Liver (tissue), 9 donors: ENCODE data around the gene ARHGEF2. TPM values are rescaled to one million over a fixed set of nuclear protein-coding genes. Genes with fewer than 3 reads are reported as not detected.

Experiments used
- DNase-seq: peaks from one replicate; pipeline ENCODE4 v3.0.0-alpha.2; 2017; ENCODE audit warnings: low spot score
- H3K27ac ChIP-seq, 2 donors: one replicate each; pipeline ENCODE4 v1.7.0; 2013; ENCODE audit warnings: inconsistent platforms in 2 of 2, low read length in 2 of 2, control low read depth in 1 of 2, low read depth in 1 of 2, mild to moderate bottlenecking in 1 of 2
- H3K27me3 ChIP-seq, 4 donors: one replicate each; pipeline versions ENCODE4 v1.6.1 to v1.7.0; 2013; ENCODE audit warnings: low read length in 3 of 4, inconsistent platforms in 1 of 4, mild to moderate bottlenecking in 1 of 4, moderate library complexity in 1 of 4; ENCODE audit not compliant: control insufficient read depth in 4 of 4, insufficient read depth in 4 of 4
- H3K36me3 ChIP-seq, 4 donors: one replicate each; pipeline versions ENCODE4 v1.6.1 to v1.7.0; 2013; ENCODE audit warnings: low read length in 3 of 4, mild to moderate bottlenecking in 3 of 4, low read depth in 1 of 4, moderate library complexity in 1 of 4; ENCODE audit not compliant: control insufficient read depth in 4 of 4, insufficient read depth in 3 of 4
- H3K4me1 ChIP-seq, 4 donors: one replicate each; pipeline versions ENCODE4 v1.6.1 to v1.7.0; 2013; ENCODE audit warnings: low read length in 3 of 4, mild to moderate bottlenecking in 3 of 4, moderate library complexity in 1 of 4; ENCODE audit not compliant: control insufficient read depth in 4 of 4, insufficient read depth in 4 of 4
- H3K4me3 ChIP-seq, 3 donors: one replicate each; pipeline versions ENCODE4 v1.6.1 to v1.7.0; 2013; ENCODE audit warnings: low read length in 3 of 3, control low read depth in 1 of 3, low read depth in 1 of 3, mild to moderate bottlenecking in 1 of 3
- H3K9ac ChIP-seq, 2 donors: one replicate each; pipeline ENCODE4 v1.7.0; 2013; ENCODE audit warnings: low read length in 2 of 2, mild to moderate bottlenecking in 2 of 2, moderate library complexity in 2 of 2, control low read depth in 1 of 2, low read depth in 1 of 2
- H3K9me3 ChIP-seq, 4 donors: one replicate each; pipeline versions ENCODE4 v1.6.1 to v1.7.0; 2013; ENCODE audit warnings: low read length in 3 of 4; ENCODE audit not compliant: control insufficient read depth in 4 of 4
- EGR1 ChIP-seq, 2 donors: IDR thresholded peaks; 2 replicates each; pipeline ENCODE4 v1.6.1; 2016 to 2018; ENCODE audit warnings: antibody characterized with exemption in 2 of 2, low read depth in 2 of 2
- FOXA1 ChIP-seq: IDR thresholded peaks from 2 replicates; pipeline ENCODE4 v1.6.1; 2016; ENCODE audit warnings: antibody characterized with exemption
- FOXA2 ChIP-seq: IDR thresholded peaks from 2 replicates; pipeline ENCODE4 v1.6.1; 2016; ENCODE audit warnings: antibody characterized with exemption
- GABPA ChIP-seq, 2 donors: IDR thresholded peaks in 1 of 2; conservative IDR thresholded peaks in 1 of 2; 2 replicates each; pipeline ENCODE4 v1.6.1; 2016; ENCODE audit warnings: antibody characterized with exemption in 2 of 2, mild to moderate bottlenecking in 1 of 2, moderate library complexity in 1 of 2
- HNF4A ChIP-seq, 2 donors: conservative IDR thresholded peaks; 2 replicates each; pipeline ENCODE4 v1.6.1; 2016; ENCODE audit warnings: antibody characterized with exemption in 2 of 2, mild to moderate bottlenecking in 2 of 2
- HNF4G ChIP-seq: IDR thresholded peaks from 2 replicates; pipeline ENCODE4 v1.6.1; 2016; ENCODE audit warnings: antibody characterized with exemption
- NR2F2 ChIP-seq: IDR thresholded peaks from 2 replicates; pipeline ENCODE4 v1.6.1; 2016; ENCODE audit warnings: antibody characterized with exemption
- RAD21 ChIP-seq, 2 donors: IDR thresholded peaks; 2 replicates each; pipeline ENCODE4 v1.6.1; 2016; ENCODE audit warnings: antibody characterized with exemption in 2 of 2, mild to moderate bottlenecking in 2 of 2
- RXRA ChIP-seq, 2 donors: IDR thresholded peaks; 2 replicates each; pipeline ENCODE4 v1.6.1; 2017 to 2018; ENCODE audit warnings: antibody characterized with exemption in 2 of 2, mild to moderate bottlenecking in 1 of 2
- SP1 ChIP-seq: IDR thresholded peaks from 2 replicates; pipeline ENCODE4 v1.6.1; 2018; ENCODE audit warnings: antibody characterized with exemption, mild to moderate bottlenecking
- TAF1 ChIP-seq: conservative IDR thresholded peaks from 2 replicates; pipeline ENCODE4 v1.6.1; 2016; ENCODE audit warnings: antibody characterized with exemption, mild to moderate bottlenecking
- YY1 ChIP-seq: IDR thresholded peaks from 2 replicates; pipeline ENCODE4 v1.6.1; 2016; ENCODE audit warnings: antibody characterized with exemption, mild to moderate bottlenecking
- WGBS: extraction: QIAGEN DNeasy Blood & Tissue Kit; methylation state at CpG from one replicate; pipeline ENCODE4 v1.1.7; 2013; 5-methylcytosine and 5-hydroxymethylcytosine counted together
- polyA plus RNA-seq, 2 donors: library from polyadenylated mRNA; stranded (reverse) in 1 of 2; unstranded in 1 of 2; fragments of 200-250 nt in 1 of 2; fragments of >200 nt in 1 of 2; fragmentation: Nextera tagmentation in 1 of 2; extraction: Ambion mirVana in 1 of 2; gene quantifications; one replicate each; pipeline versions ENCODE4 v1.2.1 to v1.2.3, GENCODE V29; 2013 to 2015
- total RNA-seq, 2 donors: library from RNA; depleted of rRNA; stranded (reverse); fragments of >200 nt; gene quantifications; one replicate each; pipeline ENCODE4 v1.2.3, GENCODE V29; 2014
- TF ChIP-seq, protein P1 (sequence below): IDR thresholded peaks from 2 replicates; pipeline ENCODE4 v1.6.1; 2016; ENCODE audit warnings: antibody characterized with exemption
- TF ChIP-seq, protein P2 (sequence below): IDR thresholded peaks from 2 replicates; pipeline ENCODE4 v1.6.1; 2016; ENCODE audit warnings: antibody characterized with exemption, mild to moderate bottlenecking
- TF ChIP-seq, protein P3 (sequence below): IDR thresholded peaks from 2 replicates; pipeline ENCODE4 v1.6.1; 2016; ENCODE audit warnings: antibody characterized with exemption
- TF ChIP-seq, protein P4 (sequence below): fragments of 150-350 bp; IDR thresholded peaks from 2 replicates; pipeline ENCODE4 v1.5.1; 2017; ENCODE audit warnings: improper control_type of control experiment, low read depth, low read length; ENCODE audit not compliant: missing input control
- TF ChIP-seq, protein P5 (sequence below): IDR thresholded peaks from 2 replicates; pipeline ENCODE4 v1.6.1; 2016; ENCODE audit warnings: antibody characterized with exemption
- donor health status: healthy.
- donor health status: healthy.
- donor health status: healthy.
- donor health status: healthy.
- donor health status: healthy.

Gene ARHGEF2
- total and polyA plus RNA-seq, 4 donors = 3.2 to 59.1 (median 10.3) TPM

DNA sequence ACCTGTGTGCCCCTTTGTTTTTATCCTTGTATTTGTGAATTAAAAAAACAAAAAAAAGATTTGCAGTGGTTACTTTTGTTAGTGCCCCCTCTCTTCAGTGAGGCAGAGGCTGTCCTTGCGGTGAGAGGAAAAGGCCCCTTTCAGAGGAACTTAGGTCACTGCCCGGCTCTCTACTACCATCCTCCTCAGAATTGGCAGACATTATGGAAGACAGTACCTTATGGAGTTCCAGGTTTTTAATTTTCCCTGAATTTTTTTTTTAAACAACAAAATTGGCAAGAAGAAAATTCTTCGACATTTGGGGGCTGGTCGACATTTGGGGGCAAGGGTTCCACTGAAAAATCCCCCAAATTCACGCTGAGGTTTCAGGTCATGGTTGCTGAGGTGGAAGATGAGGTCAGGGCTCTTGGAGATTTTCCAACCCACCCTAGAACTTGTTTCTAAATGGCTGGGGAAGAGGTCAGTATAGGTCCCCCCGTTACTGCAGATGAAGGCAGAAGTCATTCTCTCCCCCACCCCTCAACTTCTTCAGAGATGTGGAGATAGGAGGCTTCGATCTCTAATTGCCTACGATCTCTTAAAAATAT is 31.6 kb downstream of the ARHGEF2 start:
- H3K9ac ChIP-seq = no peak overlapping the region
- TF ChIP-seq GABPA (IDR thresholded peaks at IDR 0.05 in 1 of 2, conservative IDR thresholded peaks at IDR 0.05 in 1 of 2) = no peak
- TF ChIP-seq, protein P1, sequence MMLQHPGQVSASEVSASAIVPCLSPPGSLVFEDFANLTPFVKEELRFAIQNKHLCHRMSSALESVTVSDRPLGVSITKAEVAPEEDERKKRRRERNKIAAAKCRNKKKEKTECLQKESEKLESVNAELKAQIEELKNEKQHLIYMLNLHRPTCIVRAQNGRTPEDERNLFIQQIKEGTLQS = no peak
- TF ChIP-seq, protein P2, sequence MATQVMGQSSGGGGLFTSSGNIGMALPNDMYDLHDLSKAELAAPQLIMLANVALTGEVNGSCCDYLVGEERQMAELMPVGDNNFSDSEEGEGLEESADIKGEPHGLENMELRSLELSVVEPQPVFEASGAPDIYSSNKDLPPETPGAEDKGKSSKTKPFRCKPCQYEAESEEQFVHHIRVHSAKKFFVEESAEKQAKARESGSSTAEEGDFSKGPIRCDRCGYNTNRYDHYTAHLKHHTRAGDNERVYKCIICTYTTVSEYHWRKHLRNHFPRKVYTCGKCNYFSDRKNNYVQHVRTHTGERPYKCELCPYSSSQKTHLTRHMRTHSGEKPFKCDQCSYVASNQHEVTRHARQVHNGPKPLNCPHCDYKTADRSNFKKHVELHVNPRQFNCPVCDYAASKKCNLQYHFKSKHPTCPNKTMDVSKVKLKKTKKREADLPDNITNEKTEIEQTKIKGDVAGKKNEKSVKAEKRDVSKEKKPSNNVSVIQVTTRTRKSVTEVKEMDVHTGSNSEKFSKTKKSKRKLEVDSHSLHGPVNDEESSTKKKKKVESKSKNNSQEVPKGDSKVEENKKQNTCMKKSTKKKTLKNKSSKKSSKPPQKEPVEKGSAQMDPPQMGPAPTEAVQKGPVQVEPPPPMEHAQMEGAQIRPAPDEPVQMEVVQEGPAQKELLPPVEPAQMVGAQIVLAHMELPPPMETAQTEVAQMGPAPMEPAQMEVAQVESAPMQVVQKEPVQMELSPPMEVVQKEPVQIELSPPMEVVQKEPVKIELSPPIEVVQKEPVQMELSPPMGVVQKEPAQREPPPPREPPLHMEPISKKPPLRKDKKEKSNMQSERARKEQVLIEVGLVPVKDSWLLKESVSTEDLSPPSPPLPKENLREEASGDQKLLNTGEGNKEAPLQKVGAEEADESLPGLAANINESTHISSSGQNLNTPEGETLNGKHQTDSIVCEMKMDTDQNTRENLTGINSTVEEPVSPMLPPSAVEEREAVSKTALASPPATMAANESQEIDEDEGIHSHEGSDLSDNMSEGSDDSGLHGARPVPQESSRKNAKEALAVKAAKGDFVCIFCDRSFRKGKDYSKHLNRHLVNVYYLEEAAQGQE = no peak
- TF ChIP-seq EGR1 (IDR thresholded peaks at IDR 0.05; ENCODE audit: low read depth in 2 of 2) = no peak
- TF ChIP-seq HNF4A (conservative IDR thresholded peaks at IDR 0.05) = no peak
- TF ChIP-seq, protein P3, sequence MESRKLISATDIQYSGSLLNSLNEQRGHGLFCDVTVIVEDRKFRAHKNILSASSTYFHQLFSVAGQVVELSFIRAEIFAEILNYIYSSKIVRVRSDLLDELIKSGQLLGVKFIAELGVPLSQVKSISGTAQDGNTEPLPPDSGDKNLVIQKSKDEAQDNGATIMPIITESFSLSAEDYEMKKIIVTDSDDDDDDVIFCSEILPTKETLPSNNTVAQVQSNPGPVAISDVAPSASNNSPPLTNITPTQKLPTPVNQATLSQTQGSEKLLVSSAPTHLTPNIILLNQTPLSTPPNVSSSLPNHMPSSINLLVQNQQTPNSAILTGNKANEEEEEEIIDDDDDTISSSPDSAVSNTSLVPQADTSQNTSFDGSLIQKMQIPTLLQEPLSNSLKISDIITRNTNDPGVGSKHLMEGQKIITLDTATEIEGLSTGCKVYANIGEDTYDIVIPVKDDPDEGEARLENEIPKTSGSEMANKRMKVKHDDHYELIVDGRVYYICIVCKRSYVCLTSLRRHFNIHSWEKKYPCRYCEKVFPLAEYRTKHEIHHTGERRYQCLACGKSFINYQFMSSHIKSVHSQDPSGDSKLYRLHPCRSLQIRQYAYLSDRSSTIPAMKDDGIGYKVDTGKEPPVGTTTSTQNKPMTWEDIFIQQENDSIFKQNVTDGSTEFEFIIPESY = no peak
- no peak for TF ChIP-seq TAF1
- no peak for TF ChIP-seq RXRA (IDR thresholded peaks at IDR 0.05)
- no peak for TF ChIP-seq FOXA1
- TF ChIP-seq, protein P4, sequence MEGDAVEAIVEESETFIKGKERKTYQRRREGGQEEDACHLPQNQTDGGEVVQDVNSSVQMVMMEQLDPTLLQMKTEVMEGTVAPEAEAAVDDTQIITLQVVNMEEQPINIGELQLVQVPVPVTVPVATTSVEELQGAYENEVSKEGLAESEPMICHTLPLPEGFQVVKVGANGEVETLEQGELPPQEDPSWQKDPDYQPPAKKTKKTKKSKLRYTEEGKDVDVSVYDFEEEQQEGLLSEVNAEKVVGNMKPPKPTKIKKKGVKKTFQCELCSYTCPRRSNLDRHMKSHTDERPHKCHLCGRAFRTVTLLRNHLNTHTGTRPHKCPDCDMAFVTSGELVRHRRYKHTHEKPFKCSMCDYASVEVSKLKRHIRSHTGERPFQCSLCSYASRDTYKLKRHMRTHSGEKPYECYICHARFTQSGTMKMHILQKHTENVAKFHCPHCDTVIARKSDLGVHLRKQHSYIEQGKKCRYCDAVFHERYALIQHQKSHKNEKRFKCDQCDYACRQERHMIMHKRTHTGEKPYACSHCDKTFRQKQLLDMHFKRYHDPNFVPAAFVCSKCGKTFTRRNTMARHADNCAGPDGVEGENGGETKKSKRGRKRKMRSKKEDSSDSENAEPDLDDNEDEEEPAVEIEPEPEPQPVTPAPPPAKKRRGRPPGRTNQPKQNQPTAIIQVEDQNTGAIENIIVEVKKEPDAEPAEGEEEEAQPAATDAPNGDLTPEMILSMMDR = no peak
- no peak for TF ChIP-seq NR2F2
- TF ChIP-seq SP1 = no peak
- TF ChIP-seq, protein P5, sequence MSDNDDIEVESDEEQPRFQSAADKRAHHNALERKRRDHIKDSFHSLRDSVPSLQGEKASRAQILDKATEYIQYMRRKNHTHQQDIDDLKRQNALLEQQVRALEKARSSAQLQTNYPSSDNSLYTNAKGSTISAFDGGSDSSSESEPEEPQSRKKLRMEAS = no peak
- TF ChIP-seq YY1 = no peak
- H3K27me3 ChIP-seq = no peaks in the 10 kb centered on the region
- H3K4me3 ChIP-seq = no peak overlapping the region
- DNase-seq = no peak
- H3K27ac ChIP-seq = no peak overlapping the region
- no peaks in the 10 kb centered on the region for H3K9me3 ChIP-seq
- 82% methylated on average over 8 of the region's 8 CpGs for WGBS
- H3K4me1 ChIP-seq = peaks cover 0 to 10% (median 2%) of the 10 kb centered on the region in 4 donors
- H3K36me3 ChIP-seq = peaks cover 0 to 15% (median 9%) of the 10 kb centered on the region in 4 donors

DNA sequence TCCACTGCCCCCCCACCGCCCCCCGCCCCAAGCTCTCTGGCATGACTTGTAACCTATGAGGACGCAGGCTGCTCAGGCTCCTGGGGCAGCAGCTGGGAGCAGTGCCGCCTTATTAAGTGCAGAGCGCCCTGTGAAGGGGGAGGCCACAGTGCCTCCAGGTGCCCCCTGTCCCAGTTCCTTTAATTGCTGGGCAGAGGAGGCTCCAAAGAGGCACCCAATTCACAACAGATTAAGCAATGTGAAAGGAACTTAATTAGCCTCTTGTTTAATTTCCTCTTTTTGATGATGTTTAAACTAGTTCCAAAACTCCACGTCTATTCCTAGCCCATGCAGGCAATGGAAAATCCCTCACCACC is 33.9 kb downstream of the ARHGEF2 start:
- Histone ChIP-seq H3K4me1 (peaks cover 3 to 20% (median 8%) of the 10 kb centered on the region in 4 donors), H3K27me3 (no peaks in the 10 kb centered on the region), H3K36me3 (peaks cover 0 to 7% (median 0%) of the 10 kb centered on the region in 4 donors), H3K27ac (no peak overlapping the region), H3K4me3 (no peak overlapping the region), H3K9ac (no peak overlapping the region), H3K9me3 (no peaks in the 10 kb centered on the region)
- no peak for DNase-seq
- WGBS = 67% methylated on average over 6 of the region's 6 CpGs
- TF ChIP-seq SP1 (no peak), NR2F2 (no peak), EGR1 (IDR thresholded peaks at IDR 0.05; ENCODE audit: low read depth in 2 of 2) (no peak), GABPA (IDR thresholded peaks at IDR 0.05 in 1 of 2, conservative IDR thresholded peaks at IDR 0.05 in 1 of 2) (no peak), FOXA2 (no peak), RAD21 (IDR thresholded peaks at IDR 0.05) (no peak), HNF4G (no peak), FOXA1 (no peak)
- TF ChIP-seq, protein P5 = no peak
- TF ChIP-seq, protein P1 = no peak
- TF ChIP-seq, protein P3 = no peak
- TF ChIP-seq, protein P4 = no peak
